GM10266 (cell line): ENCODE data around the gene MIA.
"Not testable (repeated sequence)": the region's sequence is repeated elsewhere in the genome, so short reads cannot be mapped to it uniquely, and the experiment has no call there.

Source experiments
- DNase-seq: peaks from one replicate; pipeline ENCODE4 v3.0.0; 2012; ENCODE audit errors: extremely low spot score
- CTCF ChIP-seq: IDR thresholded peaks from 2 replicates; pipeline ENCODE4 v1.5.1; 2012; ENCODE audit warnings: mild to moderate bottlenecking, low read depth; ENCODE audit not compliant: control insufficient read depth, insufficient read depth; ENCODE audit errors: missing control alignments

The MIA gene

GRCh38 chr19:40808497-40808896 is 33.2 kb downstream of the MIA start:
- DNase-seq: no peak
- TF ChIP-seq CTCF: no peak

DNA sequence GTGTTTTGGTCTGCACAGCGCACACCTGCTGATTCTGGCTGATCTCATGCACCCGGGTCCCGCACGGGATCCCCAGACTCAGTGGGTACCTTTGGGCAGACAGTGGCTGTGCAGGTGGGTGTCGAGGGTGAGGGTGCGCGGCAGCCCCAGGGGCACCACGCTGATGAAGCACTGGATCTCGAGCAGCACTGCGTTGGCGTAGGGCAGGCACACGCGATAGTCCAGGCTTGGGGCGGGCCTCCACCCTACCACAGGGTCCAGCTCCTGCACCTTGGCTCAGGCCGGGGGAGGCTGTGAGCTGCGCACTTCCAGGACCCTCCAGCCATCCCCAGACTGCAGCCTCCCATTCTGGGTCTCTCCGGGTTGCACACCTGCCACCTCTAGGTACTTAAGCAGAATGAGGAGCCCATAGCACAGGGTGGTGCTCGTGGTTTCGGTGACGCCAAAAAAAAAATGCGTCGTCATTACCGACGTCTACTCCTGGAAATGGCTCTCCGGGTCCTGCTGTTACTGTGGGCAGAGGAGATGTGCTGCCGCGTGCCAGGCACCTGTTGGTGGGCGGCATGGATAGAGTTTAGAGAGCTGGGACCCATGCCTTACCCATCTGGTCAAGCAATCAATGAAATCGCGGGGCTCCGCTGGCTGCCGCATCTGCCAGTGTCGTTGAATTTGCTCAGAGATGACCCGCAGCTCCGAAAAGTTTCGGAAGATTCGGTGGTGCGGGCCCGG is 34.2 kb downstream of the MIA start:
- DNase-seq: no peak
- no peak for TF ChIP-seq CTCF

GRCh38 chr19:40810160-40810559 is 34.8 kb downstream of the MIA start:
- no peak for DNase-seq
- TF ChIP-seq CTCF: no peak

DNA sequence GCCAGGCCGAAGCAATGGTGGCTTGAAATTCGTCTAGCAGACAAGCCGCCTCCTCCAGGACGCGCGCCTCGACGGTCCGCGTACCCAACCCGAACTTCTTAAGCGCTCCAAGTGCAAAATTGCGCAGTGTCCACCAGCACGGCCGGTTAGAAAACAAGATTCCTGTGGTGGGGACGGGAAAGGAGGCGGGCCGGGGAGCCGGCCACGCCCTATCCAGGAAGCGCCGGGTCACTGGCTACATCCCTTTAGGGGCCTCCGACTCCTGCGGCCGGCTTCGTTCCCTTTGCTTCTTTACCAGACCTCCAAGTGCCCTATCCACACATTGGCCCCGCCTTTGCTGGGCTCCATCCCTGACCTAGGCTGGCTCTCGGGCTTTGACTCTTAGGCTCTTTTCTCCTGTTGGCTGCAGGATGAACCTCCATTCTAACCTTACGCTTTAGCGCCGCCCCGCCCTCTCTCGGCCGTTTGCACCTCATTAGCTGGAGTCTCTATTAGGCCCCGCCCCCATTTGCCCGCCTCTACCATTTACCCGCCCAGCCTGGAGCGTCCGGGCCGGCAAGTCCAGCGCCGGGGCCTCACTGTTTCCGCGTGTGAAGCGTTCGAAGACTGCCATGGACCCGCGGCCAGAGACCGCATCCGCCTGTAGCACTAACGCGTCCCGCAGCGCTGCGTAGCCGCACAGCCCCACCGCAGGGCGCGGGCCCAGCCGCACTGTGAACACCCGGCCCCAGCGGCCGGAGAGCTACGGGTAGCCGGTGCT is 35.5 kb downstream of the MIA start:
- DNase-seq: not testable (repeated sequence)

GRCh38 chr19:40811478-40812341 is 36.4 kb downstream of the MIA start:
- DNase-seq: no peak
- TF ChIP-seq CTCF: peak; percentile 16

DNA sequence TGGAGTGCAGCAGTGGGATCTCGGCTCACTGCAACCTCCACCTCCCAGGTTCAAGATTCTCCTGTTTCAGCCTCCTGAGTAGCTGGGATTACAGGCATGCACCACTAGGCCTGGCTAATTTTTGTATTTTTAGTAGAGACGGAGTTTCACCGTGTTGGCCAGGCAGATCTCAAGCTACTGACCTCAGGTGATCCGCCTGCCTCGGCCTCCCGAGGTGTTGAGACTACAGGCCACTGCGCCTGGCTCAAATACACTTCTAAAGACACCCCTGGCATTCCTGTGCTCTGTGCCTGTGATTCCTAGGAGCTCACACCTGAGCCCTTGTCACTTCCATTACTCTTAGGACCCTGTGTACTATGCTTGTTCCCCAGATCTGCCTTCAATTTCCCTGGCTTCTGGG is 37.2 kb downstream of the MIA start:
- not testable (repeated sequence) for DNase-seq

GRCh38 chr19:40813182-40813581 is 37.9 kb downstream of the MIA start:
- no peak for DNase-seq
- TF ChIP-seq CTCF: no peak

- DNase-seq: no peak
- TF ChIP-seq CTCF: no peak
Observed at GRCh38 chr19:40815223-40815622, 39.9 kb downstream of the MIA start.
